CD4-positive, alpha-beta T cell treated with Interleukin-21 for 1 hour (primary cell): ENCODE results near the gene EPHA3.

ENCODE experiments used
- DNase-seq: peaks from one replicate; pipeline ENCODE4 v3.0.0-alpha.2; 2020

The EPHA3 gene

GRCh38 chr3:89234620-89235019 is 127.2 kb downstream of the EPHA3 start:
- no peak for DNase-seq

GRCh38 chr3:89238846-89239245 is 131.4 kb downstream of the EPHA3 start:
- DNase-seq, result no peak

- no peak for DNase-seq
Observed at GRCh38 chr3:89239774-89240173, 132.4 kb downstream of the EPHA3 start.

GRCh38 chr3:89245612-89246011 is 138.2 kb downstream of the EPHA3 start:
- no peak for DNase-seq

- DNase-seq, result no peak
Observed at GRCh38 chr3:89246326-89246725, 138.9 kb downstream of the EPHA3 start.

- DNase-seq, result no peak
Observed at GRCh38 chr3:89250742-89251141, 143.3 kb downstream of the EPHA3 start.

- no peak for DNase-seq
Observed at GRCh38 chr3:89252016-89252415, 144.6 kb downstream of the EPHA3 start.

GRCh38 chr3:89252860-89253259 is 145.4 kb downstream of the EPHA3 start:
- DNase-seq, result no peak

- DNase-seq, result no peak
Observed at GRCh38 chr3:89256395-89256794, 149.0 kb downstream of the EPHA3 start.

- DNase-seq, result no peak
Observed at GRCh38 chr3:89256882-89257281, 149.5 kb downstream of the EPHA3 start.

GRCh38 chr3:89260721-89261120 is 153.3 kb downstream of the EPHA3 start:
- no peak for DNase-seq

- no peak for DNase-seq
Observed at GRCh38 chr3:89261673-89262072, 154.3 kb downstream of the EPHA3 start.

GRCh38 chr3:89262309-89262929 is 155.0 kb downstream of the EPHA3 start:
- no peak for DNase-seq

- DNase-seq, result no peak
Observed at GRCh38 chr3:89264037-89264560, 156.7 kb downstream of the EPHA3 start.

- DNase-seq, result no peak
Observed at GRCh38 chr3:89266074-89266473, 158.7 kb downstream of the EPHA3 start.

- no peak for DNase-seq
Observed at GRCh38 chr3:89268059-89268458, 160.6 kb downstream of the EPHA3 start.

- no peak for DNase-seq
Observed at GRCh38 chr3:89270201-89270600, 162.8 kb downstream of the EPHA3 start.

GRCh38 chr3:89275001-89275400 is 167.6 kb downstream of the EPHA3 start:
- DNase-seq, result no peak

- no peak for DNase-seq
Observed at GRCh38 chr3:89276116-89276515, 168.7 kb downstream of the EPHA3 start.

- no peak for DNase-seq
Observed at GRCh38 chr3:89278302-89279025, 171.0 kb downstream of the EPHA3 start.

GRCh38 chr3:89280301-89280700 is 172.9 kb downstream of the EPHA3 start:
- DNase-seq, result no peak

- DNase-seq, result no peak
Observed at GRCh38 chr3:89280822-89281365, 173.5 kb downstream of the EPHA3 start.

GRCh38 chr3:89287902-89288508 is 180.6 kb downstream of the EPHA3 start:
- no peak for DNase-seq
